HEK293 (cell line): ENCODE results near the gene BSCL2.

Experiments used
- CTCF ChIA-PET: fragments of 350-600 bp; formaldehyde crosslinking; extraction: SDS; loops from one replicate; lab custom pipeline; 2021; ENCODE audit warnings: antibody characterized with exemption; lab: Yijun Ruan, JAX
- POLR2A ChIA-PET: fragments of 300-600 bp; formaldehyde crosslinking; extraction: SDS; loops from one replicate; lab custom pipeline; 2020; ENCODE audit warnings: antibody characterized with exemption, inconsistent platforms; lab: Yijun Ruan, JAX
- H3K27ac ChIP-seq: fragments of 200-500 bp; sonication (Bioruptor generic); 2 replicates; pipeline ENCODE4 v1.5.1; 2014; ENCODE audit warnings: low read depth, low read length, control low read depth, inconsistent platforms; ENCODE audit errors: extremely low read depth
- H3K36me3 ChIP-seq, 2 experiments: fragments of 200-500 bp in 1 of 2; sonication (Bioruptor generic) in 1 of 2; 1 replicate in 1 of 2; 2 replicates in 1 of 2; pipeline ENCODE4 v1.5.1; 2014 to 2017; ENCODE audit warnings: inconsistent platforms in 2 of 2, low read length in 2 of 2; ENCODE audit not compliant: control insufficient read depth in 2 of 2, insufficient read depth in 1 of 2
- H3K4me1 ChIP-seq: fragments of 200-500 bp; sonication (Bioruptor generic); 2 replicates; pipeline ENCODE4 v1.5.1; 2014; ENCODE audit warnings: mild to moderate bottlenecking, low read length, inconsistent platforms; ENCODE audit not compliant: control insufficient read depth, insufficient read depth
- H3K4me3 ChIP-seq: 2 replicates; pipeline ENCODE4 v1.5.1; 2011; ENCODE audit warnings: low read depth, mild to moderate bottlenecking, control low read depth, low read length, moderate library complexity
- H3K9me3 ChIP-seq: fragments of 200-500 bp; sonication (Bioruptor generic); 2 replicates; pipeline ENCODE4 v1.5.1; 2014; ENCODE audit warnings: low read depth, low read length, inconsistent platforms; ENCODE audit not compliant: control insufficient read depth, insufficient read depth
- MEIS1 ChIP-seq: sonication (generic); formaldehyde crosslinking; IDR thresholded peaks from 2 replicates; pipeline ENCODE4 v1.8.1; 2022; ENCODE audit warnings: missing genetic modification reagents, mild to moderate bottlenecking, borderline replicate concordance
- MYNN ChIP-seq: fragments of 450-650 bp; formaldehyde crosslinking; IDR thresholded peaks from 2 replicates; pipeline ENCODE4 v1.5.1; 2016; ENCODE audit warnings: missing biosample characterization, missing genetic modification characterization, borderline replicate concordance
- PBX3 ChIP-seq: sonication (generic); formaldehyde crosslinking; IDR thresholded peaks from 2 replicates; pipeline ENCODE4 v1.8.1; 2022; ENCODE audit warnings: mild to moderate bottlenecking, moderate library complexity, missing genetic modification reagents
- SETDB1 ChIP-seq: IDR thresholded peaks from one replicate; pipeline ENCODE4 v1.6.1; 2017; ENCODE audit warnings: mild to moderate bottlenecking, low read length, moderate library complexity, mixed read lengths; ENCODE audit not compliant: insufficient read length
- SP2 ChIP-seq: fragments of 450-650 bp; formaldehyde crosslinking; IDR thresholded peaks from 2 replicates; pipeline ENCODE4 v1.5.1; 2016; ENCODE audit warnings: missing biosample characterization, missing genetic modification characterization
- SP7 ChIP-seq: fragments of 450-650 bp; formaldehyde crosslinking; IDR thresholded peaks from 2 replicates; pipeline ENCODE4 v1.5.1; 2016; ENCODE audit warnings: missing biosample characterization, missing genetic modification characterization
- ZBTB1 ChIP-seq: fragments of 450-650 bp; formaldehyde crosslinking; IDR thresholded peaks from 2 replicates; pipeline ENCODE4 v1.5.1; 2016; ENCODE audit warnings: missing biosample characterization, missing genetic modification characterization
- ZNF114 ChIP-seq: fragments of 450-650 bp; formaldehyde crosslinking; IDR thresholded peaks from 2 replicates; pipeline ENCODE4 v1.5.0; 2017; ENCODE audit warnings: missing biosample characterization, missing genetic modification characterization
- ZNF132 ChIP-seq: fragments of 450-650 bp; formaldehyde crosslinking; IDR thresholded peaks from 2 replicates; pipeline ENCODE4 v1.5.1; 2017; ENCODE audit warnings: missing biosample characterization, missing genetic modification characterization, borderline replicate concordance
- ZNF146 ChIP-seq: fragments of 450-650 bp; formaldehyde crosslinking; IDR thresholded peaks from 2 replicates; pipeline ENCODE4 v1.5.1; 2016; ENCODE audit warnings: missing biosample characterization, missing genetic modification characterization
- ZNF214 ChIP-seq: fragments of 450-650 bp; formaldehyde crosslinking; IDR thresholded peaks from 2 replicates; pipeline ENCODE4 v1.5.1; 2017; ENCODE audit warnings: missing biosample characterization, mild to moderate bottlenecking, missing genetic modification characterization, borderline replicate concordance
- ZNF248 ChIP-seq: fragments of 450-650 bp; formaldehyde crosslinking; IDR thresholded peaks from 2 replicates; pipeline ENCODE4 v1.5.1; 2017; ENCODE audit warnings: missing biosample characterization, missing genetic modification characterization
- ZNF26 ChIP-seq: fragments of 450-650 bp; formaldehyde crosslinking; IDR thresholded peaks from 2 replicates; pipeline ENCODE4 v1.5.1; 2016; ENCODE audit warnings: missing biosample characterization, missing genetic modification characterization
- ZNF433 ChIP-seq: fragments of 450-650 bp; formaldehyde crosslinking; IDR thresholded peaks from 2 replicates; pipeline ENCODE4 v1.5.1; 2016; ENCODE audit warnings: missing biosample characterization, missing genetic modification characterization, low read depth
- ZNF501 ChIP-seq: fragments of 450-650 bp; formaldehyde crosslinking; IDR thresholded peaks from 2 replicates; pipeline ENCODE4 v1.5.1; 2016; ENCODE audit warnings: missing biosample characterization, missing genetic modification characterization
- ZNF530 ChIP-seq: fragments of 450-650 bp; formaldehyde crosslinking; IDR thresholded peaks from 2 replicates; pipeline ENCODE4 v1.5.1; 2016; ENCODE audit warnings: low read depth, missing biosample characterization, missing genetic modification characterization
- ZNF544 ChIP-seq: fragments of 450-650 bp; formaldehyde crosslinking; IDR thresholded peaks from 2 replicates; pipeline ENCODE4 v1.5.0; 2017; ENCODE audit warnings: missing biosample characterization, missing genetic modification characterization
- ZNF549 ChIP-seq: fragments of 450-650 bp; IDR thresholded peaks from 2 replicates; pipeline ENCODE4 v1.5.1; 2018; ENCODE audit warnings: missing biosample characterization, missing genetic modification characterization, mild to moderate bottlenecking, inconsistent platforms, moderate library complexity
- ZNF571 ChIP-seq: fragments of 450-650 bp; formaldehyde crosslinking; IDR thresholded peaks from 2 replicates; pipeline ENCODE4 v1.5.0; 2017; ENCODE audit warnings: missing biosample characterization, missing genetic modification characterization
- ZNF623 ChIP-seq: fragments of 450-650 bp; formaldehyde crosslinking; IDR thresholded peaks from 2 replicates; pipeline ENCODE4 v1.5.1; 2016; ENCODE audit warnings: missing biosample characterization, missing genetic modification characterization
- ZNF658 ChIP-seq: fragments of 450-650 bp; formaldehyde crosslinking; IDR thresholded peaks from 2 replicates; pipeline ENCODE4; 2016; ENCODE audit warnings: missing biosample characterization, missing genetic modification characterization
- ZNF791 ChIP-seq: fragments of 450-650 bp; formaldehyde crosslinking; IDR thresholded peaks from 2 replicates; pipeline ENCODE4 v1.5.1; 2016; ENCODE audit warnings: missing biosample characterization, missing genetic modification characterization
- TF ChIP-seq, protein P1 (sequence below): fragments of 450-650 bp; IDR thresholded peaks from 2 replicates; pipeline ENCODE4 v1.5.1; 2018; ENCODE audit warnings: missing biosample characterization, missing genetic modification characterization
- TF ChIP-seq, protein P2 (sequence below): fragments of 450-650 bp; formaldehyde crosslinking; IDR thresholded peaks from 2 replicates; pipeline ENCODE4 v1.5.1; 2016; ENCODE audit warnings: missing biosample characterization, missing genetic modification characterization
- TF ChIP-seq, protein P3 (sequence below): fragments of 450-650 bp; formaldehyde crosslinking; IDR thresholded peaks from 2 replicates; pipeline ENCODE4; 2016; ENCODE audit warnings: missing biosample characterization, missing genetic modification characterization
- TF ChIP-seq, protein P4 (sequence below): IDR thresholded peaks from 2 replicates; pipeline ENCODE4 v1.6.1; 2011; ENCODE audit warnings: mild to moderate bottlenecking, low read depth, low read length, borderline replicate concordance

BSCL2 gene

GRCh38 chr11:62706850-62707247, 375 bp downstream of the BSCL2 start:
- H3K27ac ChIP-seq: no peak overlapping the region; the same call in 1 of the 2 replicates
- ChIA-PET POLR2A (interaction anchor here (0.9 to 3.7 kb wide), 18 partner anchors 9 to 134 kb away, joined by 3 to 34 read pairs (median 10); partner anchors contain the start of genes C11orf98, CSKMT, EEF1G and HNRNPUL2), CTCF (interaction anchor here (0.5 to 2.1 kb wide), 3 partner anchors 10 to 63 kb away, joined by 3 to 7 read pairs (median 3); no protein-coding TSS in a partner anchor)

DNA sequence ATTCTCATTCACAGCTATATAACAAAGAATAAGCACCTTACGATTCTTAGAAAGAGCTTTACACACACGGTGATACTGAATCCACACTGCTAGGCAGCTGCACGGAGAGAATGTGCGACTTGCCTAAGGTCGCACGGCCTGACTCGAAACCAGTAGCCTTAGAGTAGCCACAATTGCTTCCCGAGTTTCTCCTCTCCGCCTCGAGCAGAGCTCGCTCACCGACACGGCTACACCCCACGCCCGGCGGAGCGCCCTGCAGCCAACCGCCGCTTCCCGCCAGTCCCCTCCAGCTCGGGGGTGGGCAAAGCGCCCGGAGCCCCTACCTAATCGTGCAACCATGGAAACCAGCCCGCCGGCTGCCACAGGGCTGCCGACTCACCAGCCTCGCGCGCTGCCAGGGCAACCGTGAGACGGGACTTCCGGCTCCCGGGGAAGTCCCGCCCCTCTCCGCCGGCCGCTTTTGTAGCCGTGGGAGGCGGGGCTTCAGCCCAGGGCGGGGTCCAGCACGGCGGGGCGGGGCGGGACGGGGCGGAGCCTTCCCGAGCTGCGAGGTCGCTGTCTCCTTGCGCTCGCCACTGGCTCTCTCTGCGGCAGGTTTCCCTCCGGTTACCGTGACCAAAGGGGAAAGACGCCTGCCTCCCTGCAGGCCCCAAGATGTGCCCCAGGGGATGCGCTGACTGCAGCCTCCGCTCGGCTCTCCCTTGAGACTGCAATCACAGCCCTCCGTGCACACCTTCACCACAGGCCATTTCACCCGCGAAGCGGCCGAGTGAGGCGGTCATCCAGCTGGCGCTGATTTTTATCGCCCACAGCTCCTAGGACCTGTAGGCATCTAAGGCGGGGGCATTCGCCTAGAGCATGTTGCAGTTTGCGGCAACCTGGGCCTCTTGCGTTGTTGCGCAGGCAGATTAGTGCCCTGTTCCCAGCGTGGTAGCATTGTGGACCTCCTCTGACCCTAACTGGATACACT, 1.1 kb downstream of the BSCL2 start:
- Histone ChIP-seq H3K4me1 (peaks cover 3% of the 10 kb centered on the region; the same call in 1 of the 2 replicates), H3K4me3 (peak overlapping the region; percentile 62), H3K27ac (peak overlapping the region; percentile 62), H3K36me3 (peaks cover 13 to 90% of the 10 kb centered on the region in 2 experiments), H3K9me3 (no peaks in the 10 kb centered on the region)
- CTCF ChIA-PET: interaction anchor here (0.7 to 2.1 kb wide), 7 partner anchors 9 to 281 kb away, joined by 3 to 7 read pairs (median 3); no protein-coding TSS in a partner anchor
- POLR2A ChIA-PET: interaction anchor here (0.8 to 3.7 kb wide), 20 partner anchors 9 to 149 kb away, joined by 3 to 34 read pairs (median 7); partner anchors contain the start of genes C11orf98, CSKMT, EEF1G and HNRNPUL2
- TF ChIP-seq ZNF571 (tag by site-specific recombination) (no peak), ZNF544 (tag by site-specific recombination) (no peak), SP2 (tag by site-specific recombination) (peak; percentile 91), ZNF26 (tag by site-specific recombination) (no peak), SP7 (tag by site-specific recombination) (0 out of 2 replicates have a peak, but pooled peaks have one; percentile 9), SETDB1 (no peak), ZNF146 (no peak), ZNF623 (tag by site-specific recombination) (no peak), ZNF248 (no peak), MEIS1 (CRISPR knock-in tag) (no peak), ZNF791 (tag by site-specific recombination) (no peak), ZNF433 (no peak), ZNF114 (tag by site-specific recombination) (no peak), ZNF549 (tag by site-specific recombination) (no peak), ZNF132 (tag by site-specific recombination) (no peak), ZNF658 (tag by site-specific recombination) (no peak)
- TF ChIP-seq, protein P1, sequence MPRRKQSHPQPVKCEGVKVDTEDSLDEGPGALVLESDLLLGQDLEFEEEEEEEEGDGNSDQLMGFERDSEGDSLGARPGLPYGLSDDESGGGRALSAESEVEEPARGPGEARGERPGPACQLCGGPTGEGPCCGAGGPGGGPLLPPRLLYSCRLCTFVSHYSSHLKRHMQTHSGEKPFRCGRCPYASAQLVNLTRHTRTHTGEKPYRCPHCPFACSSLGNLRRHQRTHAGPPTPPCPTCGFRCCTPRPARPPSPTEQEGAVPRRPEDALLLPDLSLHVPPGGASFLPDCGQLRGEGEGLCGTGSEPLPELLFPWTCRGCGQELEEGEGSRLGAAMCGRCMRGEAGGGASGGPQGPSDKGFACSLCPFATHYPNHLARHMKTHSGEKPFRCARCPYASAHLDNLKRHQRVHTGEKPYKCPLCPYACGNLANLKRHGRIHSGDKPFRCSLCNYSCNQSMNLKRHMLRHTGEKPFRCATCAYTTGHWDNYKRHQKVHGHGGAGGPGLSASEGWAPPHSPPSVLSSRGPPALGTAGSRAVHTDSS (tag by site-specific recombination): no peak
- TF ChIP-seq, protein P2, sequence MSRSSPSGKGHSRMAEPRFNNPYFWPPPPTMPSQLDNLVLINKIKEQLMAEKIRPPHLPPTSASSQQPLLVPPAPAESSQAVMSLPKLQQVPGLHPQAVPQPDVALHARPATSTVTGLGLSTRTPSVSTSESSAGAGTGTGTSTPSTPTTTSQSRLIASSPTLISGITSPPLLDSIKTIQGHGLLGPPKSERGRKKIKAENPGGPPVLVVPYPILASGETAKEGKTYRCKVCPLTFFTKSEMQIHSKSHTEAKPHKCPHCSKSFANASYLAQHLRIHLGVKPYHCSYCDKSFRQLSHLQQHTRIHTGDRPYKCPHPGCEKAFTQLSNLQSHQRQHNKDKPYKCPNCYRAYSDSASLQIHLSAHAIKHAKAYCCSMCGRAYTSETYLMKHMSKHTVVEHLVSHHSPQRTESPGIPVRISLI (tag by site-specific recombination): no peak

More at GRCh38 chr11:62706850-62707247, 375 bp downstream of the BSCL2 start:
- H3K36me3 ChIP-seq: peaks cover 7 to 90% of the 10 kb centered on the region in 2 experiments
- H3K4me3 ChIP-seq: no peak overlapping the region
- peaks cover 3% of the 10 kb centered on the region; the same call in 1 of the 2 replicates for H3K4me1 ChIP-seq
- TF ChIP-seq, protein P3, sequence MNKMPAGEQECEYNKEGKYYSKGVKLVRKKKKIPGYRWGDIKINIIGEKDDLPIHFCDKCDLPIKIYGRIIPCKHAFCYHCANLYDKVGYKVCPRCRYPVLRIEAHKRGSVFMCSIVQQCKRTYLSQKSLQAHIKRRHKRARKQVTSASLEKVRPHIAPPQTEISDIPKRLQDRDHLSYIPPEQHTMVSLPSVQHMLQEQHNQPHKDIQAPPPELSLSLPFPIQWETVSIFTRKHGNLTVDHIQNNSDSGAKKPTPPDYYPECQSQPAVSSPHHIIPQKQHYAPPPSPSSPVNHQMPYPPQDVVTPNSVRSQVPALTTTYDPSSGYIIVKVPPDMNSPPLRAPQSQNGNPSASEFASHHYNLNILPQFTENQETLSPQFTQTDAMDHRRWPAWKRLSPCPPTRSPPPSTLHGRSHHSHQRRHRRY (tag by site-specific recombination): no peak
- no peak for TF ChIP-seq ZNF214 (tag by site-specific recombination)
- no peak for TF ChIP-seq MYNN (tag by site-specific recombination)
- no peak for TF ChIP-seq PBX3
- TF ChIP-seq ZNF530 (tag by site-specific recombination): no peak
- TF ChIP-seq, protein P4, sequence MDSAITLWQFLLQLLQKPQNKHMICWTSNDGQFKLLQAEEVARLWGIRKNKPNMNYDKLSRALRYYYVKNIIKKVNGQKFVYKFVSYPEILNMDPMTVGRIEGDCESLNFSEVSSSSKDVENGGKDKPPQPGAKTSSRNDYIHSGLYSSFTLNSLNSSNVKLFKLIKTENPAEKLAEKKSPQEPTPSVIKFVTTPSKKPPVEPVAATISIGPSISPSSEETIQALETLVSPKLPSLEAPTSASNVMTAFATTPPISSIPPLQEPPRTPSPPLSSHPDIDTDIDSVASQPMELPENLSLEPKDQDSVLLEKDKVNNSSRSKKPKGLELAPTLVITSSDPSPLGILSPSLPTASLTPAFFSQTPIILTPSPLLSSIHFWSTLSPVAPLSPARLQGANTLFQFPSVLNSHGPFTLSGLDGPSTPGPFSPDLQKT: no peak
- no peak for TF ChIP-seq ZBTB1 (tag by site-specific recombination)
- TF ChIP-seq ZNF501 (tag by site-specific recombination): no peak
- H3K9me3 ChIP-seq: no peaks in the 10 kb centered on the region
